Endothelial cell of umbilical vein (primary cell): ENCODE data around the gene RNF213.

ENCODE experiments used
- EZH2 ChIP-seq: IDR thresholded peaks from 2 replicates; pipeline ENCODE4 v1.6.1; 2012; ENCODE audit warnings: borderline replicate concordance, low read depth, mild to moderate bottlenecking, moderate library complexity, low read length, inconsistent platforms; ENCODE audit not compliant: severe bottlenecking
- MAX ChIP-seq: IDR thresholded peaks from 2 replicates; pipeline ENCODE4 v1.6.1; 2011; ENCODE audit not compliant: insufficient read depth, insufficient read length

GRCh38 chr17:80212962-80213642, 47.5 kb upstream of the RNF213 start:
- no peak for TF ChIP-seq MAX
- no peak for TF ChIP-seq EZH2
